Endothelial cell of umbilical vein (primary cell): ENCODE measurements around the gene CST8.

ENCODE experiments used
- EZH2 ChIP-seq: IDR thresholded peaks from 2 replicates; pipeline ENCODE4 v1.6.1; 2012; ENCODE audit warnings: borderline replicate concordance, low read depth, mild to moderate bottlenecking, moderate library complexity, low read length, inconsistent platforms; ENCODE audit not compliant: severe bottlenecking
- TF ChIP-seq, protein P1 (sequence below): IDR thresholded peaks from 2 replicates; pipeline ENCODE4 v1.6.1; 2011; ENCODE audit not compliant: insufficient read depth, insufficient read length

DNA sequence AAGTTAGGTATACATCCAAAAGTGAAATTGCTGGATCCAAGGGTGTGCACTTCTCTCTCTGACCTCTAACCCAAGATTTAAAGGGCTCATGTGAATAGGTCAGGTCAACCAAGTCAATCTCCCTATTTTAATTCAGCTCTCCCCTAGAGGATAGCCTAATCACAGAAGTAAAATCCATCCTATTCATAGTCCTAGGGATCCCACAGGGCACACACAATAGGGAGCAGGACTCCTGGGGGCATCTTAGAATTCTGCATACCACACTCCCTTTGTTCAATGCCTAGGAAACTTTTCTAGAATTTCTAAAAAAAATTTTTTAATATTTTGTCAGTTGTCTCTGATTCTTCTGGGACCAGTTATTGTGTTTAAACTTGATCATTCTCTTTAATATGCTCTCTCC, 42.2 kb downstream of the CST8 start:
- no peak for TF ChIP-seq EZH2
- TF ChIP-seq, protein P1, sequence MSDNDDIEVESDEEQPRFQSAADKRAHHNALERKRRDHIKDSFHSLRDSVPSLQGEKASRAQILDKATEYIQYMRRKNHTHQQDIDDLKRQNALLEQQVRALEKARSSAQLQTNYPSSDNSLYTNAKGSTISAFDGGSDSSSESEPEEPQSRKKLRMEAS: no peak
